ENCODE data around the gene ARHGAP29.

DNA sequence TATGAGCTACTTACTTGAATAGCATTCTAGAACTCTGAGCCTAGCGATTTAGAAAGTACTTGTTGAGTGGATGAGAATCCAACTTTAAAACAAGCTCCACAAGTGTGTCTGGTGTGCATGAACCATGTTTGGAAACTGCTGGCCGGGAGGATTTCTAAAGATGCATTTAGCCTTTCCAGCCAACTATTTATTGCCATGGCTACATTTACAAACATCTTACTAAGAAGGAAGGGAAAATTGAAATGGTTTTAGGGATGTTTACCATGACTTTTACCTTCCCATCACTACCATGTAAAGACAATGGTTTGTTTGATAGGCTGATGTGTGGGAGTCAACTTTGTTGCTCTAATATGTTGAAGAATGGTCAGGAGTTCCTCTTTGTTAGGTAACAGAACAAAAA is 37.7 kb upstream of the ARHGAP29 start:
- TF ChIP-seq, protein P1, sequence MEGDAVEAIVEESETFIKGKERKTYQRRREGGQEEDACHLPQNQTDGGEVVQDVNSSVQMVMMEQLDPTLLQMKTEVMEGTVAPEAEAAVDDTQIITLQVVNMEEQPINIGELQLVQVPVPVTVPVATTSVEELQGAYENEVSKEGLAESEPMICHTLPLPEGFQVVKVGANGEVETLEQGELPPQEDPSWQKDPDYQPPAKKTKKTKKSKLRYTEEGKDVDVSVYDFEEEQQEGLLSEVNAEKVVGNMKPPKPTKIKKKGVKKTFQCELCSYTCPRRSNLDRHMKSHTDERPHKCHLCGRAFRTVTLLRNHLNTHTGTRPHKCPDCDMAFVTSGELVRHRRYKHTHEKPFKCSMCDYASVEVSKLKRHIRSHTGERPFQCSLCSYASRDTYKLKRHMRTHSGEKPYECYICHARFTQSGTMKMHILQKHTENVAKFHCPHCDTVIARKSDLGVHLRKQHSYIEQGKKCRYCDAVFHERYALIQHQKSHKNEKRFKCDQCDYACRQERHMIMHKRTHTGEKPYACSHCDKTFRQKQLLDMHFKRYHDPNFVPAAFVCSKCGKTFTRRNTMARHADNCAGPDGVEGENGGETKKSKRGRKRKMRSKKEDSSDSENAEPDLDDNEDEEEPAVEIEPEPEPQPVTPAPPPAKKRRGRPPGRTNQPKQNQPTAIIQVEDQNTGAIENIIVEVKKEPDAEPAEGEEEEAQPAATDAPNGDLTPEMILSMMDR (optimal IDR thresholded peaks at IDR 0.05 in 1 of 3, IDR thresholded peaks at IDR 0.05 in 1 of 3, conservative IDR thresholded peaks at IDR 0.05 in 1 of 3; ENCODE audit: extremely low read depth in 1 of 3, insufficient read depth in 2 of 3, low read length in 3 of 3) = no peak
- no peak for TF ChIP-seq EZH2 (IDR thresholded peaks at IDR 0.05; ENCODE audit: low read length)

Measured in keratinocyte (primary cell).